ENCODE measurements around the gene TMEM130.

GRCh38 chr7:98910427-98910826 is 40.6 kb upstream of the TMEM130 start:
- TF ChIP-seq CTCF (IDR thresholded peaks at IDR 0.05) (no peak), POLR2A (IDR thresholded peaks at IDR 0.05) (no peak), EP300 (IDR thresholded peaks at IDR 0.05) (no peak)
